Parathyroid adenoma (tissue), 2 donors: ENCODE results near the gene DFFB.

Source experiments
- H2AFZ ChIP-seq: fragments of 300-600 bp; sonication (generic); one replicate; pipeline ENCODE4 v1.7.0; 2017; ENCODE audit warnings: antibody characterized with exemption, mild to moderate bottlenecking
- H3K27ac ChIP-seq: fragments of 300-600 bp; sonication (generic); one replicate; pipeline ENCODE4 v1.7.0; 2017
- H3K27me3 ChIP-seq: fragments of 300-600 bp; sonication (generic); one replicate; pipeline ENCODE4 v1.7.0; 2017; ENCODE audit warnings: low read length; ENCODE audit not compliant: control insufficient read depth, insufficient read depth
- H3K36me3 ChIP-seq: fragments of 300-600 bp; sonication (generic); one replicate; pipeline ENCODE4 v1.7.0; 2017; ENCODE audit warnings: low read length; ENCODE audit not compliant: control insufficient read depth, insufficient read depth
- H3K4me1 ChIP-seq: fragments of 300-600 bp; sonication (generic); one replicate; pipeline ENCODE4 v1.7.0; 2017; ENCODE audit warnings: control low read depth
- H3K4me2 ChIP-seq: fragments of 300-600 bp; sonication (generic); one replicate; pipeline ENCODE4 v1.7.0; 2017; ENCODE audit warnings: low read length
- H3K4me3 ChIP-seq: fragments of 300-600 bp; sonication (generic); one replicate; pipeline ENCODE4 v1.7.0; 2017; ENCODE audit warnings: low read depth, low read length
- H3K79me2 ChIP-seq: fragments of 300-600 bp; sonication (generic); one replicate; pipeline ENCODE4 v1.7.0; 2017; ENCODE audit warnings: control low read depth
- H3K9ac ChIP-seq: fragments of 300-600 bp; sonication (generic); one replicate; pipeline ENCODE4 v1.7.0; 2017; ENCODE audit warnings: mild to moderate bottlenecking
- H3K9me3 ChIP-seq: fragments of 300-600 bp; sonication (generic); one replicate; pipeline ENCODE4 v1.7.0; 2017; ENCODE audit warnings: low read length; ENCODE audit not compliant: control insufficient read depth
- CTCF ChIP-seq: fragments of 300-600 bp; sonication (generic); IDR thresholded peaks from one replicate; pipeline ENCODE4 v1.7.0; 2017; ENCODE audit warnings: antibody characterized with exemption, mild to moderate bottlenecking
- donor health status: primary hyperparathyroidism.

The DFFB gene

GRCh38 chr1:3904843-3905185, 47.5 kb downstream of the DFFB start:
- no peak overlapping the region for H3K4me2 ChIP-seq
- H3K9ac ChIP-seq: no peak overlapping the region
- H3K4me1 ChIP-seq: no peaks in the 10 kb centered on the region
- H2AFZ ChIP-seq: no peak overlapping the region
- no peaks in the 10 kb centered on the region for H3K27me3 ChIP-seq
- H3K36me3 ChIP-seq: no peaks in the 10 kb centered on the region
- no peak overlapping the region for H3K4me3 ChIP-seq
- no peak overlapping the region for H3K27ac ChIP-seq
- no peaks in the 10 kb centered on the region for H3K79me2 ChIP-seq
- no peak for TF ChIP-seq CTCF
- H3K9me3 ChIP-seq: no peaks in the 10 kb centered on the region

- Histone ChIP-seq H3K9ac (no peak overlapping the region), H3K9me3 (no peaks in the 10 kb centered on the region), H3K4me3 (no peak overlapping the region), H3K79me2 (no peaks in the 10 kb centered on the region), H3K27ac (no peak overlapping the region), H3K27me3 (no peaks in the 10 kb centered on the region), H2AFZ (no peak overlapping the region), H3K36me3 (no peaks in the 10 kb centered on the region), H3K4me1 (no peaks in the 10 kb centered on the region), H3K4me2 (no peak overlapping the region)
- TF ChIP-seq CTCF: no peak
Measured at GRCh38 chr1:3905266-3905952, 48.1 kb downstream of the DFFB start.

GRCh38 chr1:3905953-3906671, 48.8 kb downstream of the DFFB start:
- Histone ChIP-seq H3K79me2 (no peaks in the 10 kb centered on the region), H3K4me2 (no peak overlapping the region), H3K4me1 (no peaks in the 10 kb centered on the region), H3K27ac (no peak overlapping the region), H3K9me3 (no peaks in the 10 kb centered on the region), H3K4me3 (no peak overlapping the region), H3K9ac (no peak overlapping the region), H3K27me3 (no peaks in the 10 kb centered on the region), H2AFZ (no peak overlapping the region), H3K36me3 (no peaks in the 10 kb centered on the region)
- no peak for TF ChIP-seq CTCF

- Histone ChIP-seq H3K9ac (no peak overlapping the region), H3K9me3 (no peaks in the 10 kb centered on the region), H3K4me1 (no peaks in the 10 kb centered on the region), H2AFZ (no peak overlapping the region), H3K27ac (no peak overlapping the region), H3K36me3 (no peaks in the 10 kb centered on the region), H3K4me2 (no peak overlapping the region), H3K4me3 (no peak overlapping the region), H3K79me2 (no peaks in the 10 kb centered on the region), H3K27me3 (no peaks in the 10 kb centered on the region)
- no peak for TF ChIP-seq CTCF
Measured at GRCh38 chr1:3906672-3907020, 49.4 kb downstream of the DFFB start.

GRCh38 chr1:3907031-3907534, 49.8 kb downstream of the DFFB start:
- no peak overlapping the region for H3K4me2 ChIP-seq
- H3K4me1 ChIP-seq: no peaks in the 10 kb centered on the region
- H3K9ac ChIP-seq: no peak overlapping the region
- no peaks in the 10 kb centered on the region for H3K36me3 ChIP-seq
- no peaks in the 10 kb centered on the region for H3K27me3 ChIP-seq
- no peaks in the 10 kb centered on the region for H3K79me2 ChIP-seq
- H3K4me3 ChIP-seq: no peak overlapping the region
- TF ChIP-seq CTCF: no peak
- no peak overlapping the region for H2AFZ ChIP-seq
- no peak overlapping the region for H3K27ac ChIP-seq
- H3K9me3 ChIP-seq: no peaks in the 10 kb centered on the region
